T-helper 17 cell (primary cell): Measurements from ENCODE around the gene RALGAPA2. TPM values are rescaled to one million over a fixed set of nuclear protein-coding genes. Genes with fewer than 3 reads are reported as not detected.
A peak's percentile ranks its signal among the peaks of the same experiment; 100 is the strongest.

ENCODE experiments used
- ATAC-seq: fragments of 150-1000 bp; cut with Tn5 transposase; 2 replicates; pipeline ENCODE4 v1.10.0; 2021; ENCODE audit warnings: mild to moderate bottlenecking, moderate library complexity
- DNase-seq, 3 donors: peaks; one replicate each; pipeline versions ENCODE4 v3.0.0 to v3.0.0-alpha.2; 2020 to 2021
- H3K9me3 ChIP-seq: one replicate; pipeline ENCODE4 v1.7.0; 2013; ENCODE audit warnings: low read length, mild to moderate bottlenecking; ENCODE audit not compliant: control insufficient read depth, poor library complexity, severe bottlenecking
- H3K27ac Mint-ChIP-seq: one replicate; pipeline ENCODE4 v1.8.0; 2022; ENCODE audit warnings: mild to moderate bottlenecking, moderate library complexity, mixed read lengths
- H3K27me3 Mint-ChIP-seq: one replicate; pipeline ENCODE4 v1.8.0; 2022; ENCODE audit warnings: mixed read lengths
- H3K36me3 Mint-ChIP-seq: one replicate; pipeline ENCODE4 v1.8.0; 2022; ENCODE audit warnings: low read depth, mixed read lengths
- H3K4me1 Mint-ChIP-seq: one replicate; pipeline ENCODE4 v1.8.0; 2022; ENCODE audit warnings: mild to moderate bottlenecking, mixed read lengths
- H3K4me3 Mint-ChIP-seq: one replicate; pipeline ENCODE4 v1.8.0; 2022; ENCODE audit warnings: mild to moderate bottlenecking, moderate library complexity, mixed read lengths
- total RNA-seq, 4 donors: library from RNA in 2 of 4; stranded (reverse) in 2 of 4; gene quantifications; one replicate each; pipeline ENCODE4 v1.2.3 and lab custom pipeline; 2022 to 2026

Gene RALGAPA2
- total RNA-seq, 2 donors from 2014 or later, result 27.8 to 29.5 TPM

- Mint-ChIP-seq H3K4me1 (peaks cover 32% of the 10 kb centered on the region), H3K27ac (peak overlapping the region; percentile 92), H3K4me3 (peak overlapping the region; percentile 91), H3K27me3 (peaks cover 5% of the 10 kb centered on the region), H3K36me3 (no peaks in the 10 kb centered on the region)
- no peak for DNase-seq
- no peaks in the 10 kb centered on the region for H3K9me3 ChIP-seq
- no peak for ATAC-seq
Observed at GRCh38 chr20:20711413-20711812, 1.0 kb downstream of the RALGAPA2 start.

- no peak for ATAC-seq
- H3K27ac Mint-ChIP-seq, result peak overlapping the region; percentile 92
- H3K9me3 ChIP-seq, result no peaks in the 10 kb centered on the region
- peaks cover 34% of the 10 kb centered on the region for H3K4me1 Mint-ChIP-seq
- DNase-seq, result no peak
- H3K36me3 Mint-ChIP-seq, result no peaks in the 10 kb centered on the region
- no peaks in the 10 kb centered on the region for H3K27me3 Mint-ChIP-seq
- H3K4me3 Mint-ChIP-seq, result peak overlapping the region; percentile 91
Observed at GRCh38 chr20:20710443-20711315, 1.8 kb downstream of the RALGAPA2 start.

GRCh38 chr20:20709887-20710286, 2.6 kb downstream of the RALGAPA2 start:
- no peak for DNase-seq
- Mint-ChIP-seq H3K27me3 (no peaks in the 10 kb centered on the region), H3K36me3 (no peaks in the 10 kb centered on the region), H3K27ac (peak overlapping the region; percentile 14), H3K4me1 (peaks cover 36% of the 10 kb centered on the region), H3K4me3 (no peak overlapping the region)
- no peak for ATAC-seq
- H3K9me3 ChIP-seq, result no peaks in the 10 kb centered on the region

GRCh38 chr20:20706285-20706684, 6.2 kb downstream of the RALGAPA2 start:
- Mint-ChIP-seq H3K27ac (no peak overlapping the region), H3K27me3 (no peaks in the 10 kb centered on the region), H3K4me1 (peaks cover 36% of the 10 kb centered on the region), H3K4me3 (no peak overlapping the region), H3K36me3 (no peaks in the 10 kb centered on the region)
- no peak for DNase-seq
- H3K9me3 ChIP-seq, result no peaks in the 10 kb centered on the region
- ATAC-seq, result no peak

- peaks cover 22% of the 10 kb centered on the region for H3K4me1 Mint-ChIP-seq
- no peaks in the 10 kb centered on the region for H3K9me3 ChIP-seq
- ATAC-seq (no peak), DNase-seq (no peak)
- no peaks in the 10 kb centered on the region for H3K27me3 Mint-ChIP-seq
- H3K4me3 Mint-ChIP-seq, result no peak overlapping the region
- H3K27ac Mint-ChIP-seq, result no peak overlapping the region
- H3K36me3 Mint-ChIP-seq, result no peaks in the 10 kb centered on the region
Observed at GRCh38 chr20:20702330-20703245, 9.9 kb downstream of the RALGAPA2 start.

GRCh38 chr20:20699917-20700316, 12.5 kb downstream of the RALGAPA2 start:
- Mint-ChIP-seq H3K36me3 (no peaks in the 10 kb centered on the region), H3K27ac (no peak overlapping the region), H3K4me1 (peaks cover 21% of the 10 kb centered on the region), H3K27me3 (no peaks in the 10 kb centered on the region), H3K4me3 (no peak overlapping the region)
- DNase-seq, result no peak
- ATAC-seq, result no peak
- H3K9me3 ChIP-seq, result no peaks in the 10 kb centered on the region

- Mint-ChIP-seq H3K36me3 (no peaks in the 10 kb centered on the region), H3K27me3 (no peaks in the 10 kb centered on the region), H3K27ac (no peak overlapping the region), H3K4me1 (peaks cover 22% of the 10 kb centered on the region), H3K4me3 (no peak overlapping the region)
- H3K9me3 ChIP-seq, result no peaks in the 10 kb centered on the region
- ATAC-seq (no peak), DNase-seq (no peak)
Observed at GRCh38 chr20:20699144-20699543, 13.3 kb downstream of the RALGAPA2 start.

GRCh38 chr20:20697325-20697845, 15.1 kb downstream of the RALGAPA2 start:
- peaks cover 21% of the 10 kb centered on the region for H3K4me1 Mint-ChIP-seq
- DNase-seq (no peak), ATAC-seq (no peak)
- no peaks in the 10 kb centered on the region for H3K36me3 Mint-ChIP-seq
- H3K27me3 Mint-ChIP-seq, result no peaks in the 10 kb centered on the region
- no peak overlapping the region for H3K4me3 Mint-ChIP-seq
- peak overlapping the region; percentile 14 for H3K27ac Mint-ChIP-seq
- no peaks in the 10 kb centered on the region for H3K9me3 ChIP-seq

GRCh38 chr20:20695250-20695816, 17.1 kb downstream of the RALGAPA2 start:
- ATAC-seq, result no peak
- no peak for DNase-seq
- H3K27me3 Mint-ChIP-seq, result no peaks in the 10 kb centered on the region
- no peak overlapping the region for H3K4me3 Mint-ChIP-seq
- peaks cover 23% of the 10 kb centered on the region for H3K4me1 Mint-ChIP-seq
- H3K27ac Mint-ChIP-seq, result no peak overlapping the region
- no peaks in the 10 kb centered on the region for H3K9me3 ChIP-seq
- H3K36me3 Mint-ChIP-seq, result no peaks in the 10 kb centered on the region

GRCh38 chr20:20694591-20694990, 17.9 kb downstream of the RALGAPA2 start:
- no peak for ATAC-seq
- Mint-ChIP-seq H3K4me1 (peaks cover 23% of the 10 kb centered on the region), H3K27me3 (no peaks in the 10 kb centered on the region), H3K36me3 (no peaks in the 10 kb centered on the region), H3K27ac (no peak overlapping the region), H3K4me3 (no peak overlapping the region)
- no peak for DNase-seq
- no peaks in the 10 kb centered on the region for H3K9me3 ChIP-seq

- no peak for ATAC-seq
- Mint-ChIP-seq H3K4me3 (no peak overlapping the region), H3K36me3 (no peaks in the 10 kb centered on the region), H3K27me3 (no peaks in the 10 kb centered on the region), H3K27ac (no peak overlapping the region), H3K4me1 (peaks cover 21% of the 10 kb centered on the region)
- DNase-seq, result no peak
- H3K9me3 ChIP-seq, result no peaks in the 10 kb centered on the region
Observed at GRCh38 chr20:20692587-20692986, 19.9 kb downstream of the RALGAPA2 start.

- DNase-seq (no peak), ATAC-seq (no peak)
- Mint-ChIP-seq H3K27me3 (no peaks in the 10 kb centered on the region), H3K27ac (no peak overlapping the region), H3K4me3 (no peak overlapping the region), H3K4me1 (peaks cover 27% of the 10 kb centered on the region), H3K36me3 (no peaks in the 10 kb centered on the region)
- H3K9me3 ChIP-seq, result no peaks in the 10 kb centered on the region
Observed at GRCh38 chr20:20691477-20692235, 20.8 kb downstream of the RALGAPA2 start.
